SJSA1 (cell line): ENCODE results near the gene VPS29. TPM values are rescaled to one million over a fixed set of nuclear protein-coding genes. Genes with fewer than 3 reads are reported as not detected.
A peak's percentile ranks its signal among the peaks of the same experiment; 100 is the strongest.
"Not testable (repeated sequence)": the region's sequence is repeated elsewhere in the genome, so short reads cannot be mapped to it uniquely, and the experiment has no call there.

Experiments
- DNase-seq, 2 experiments: peaks; one replicate each; pipeline ENCODE4 v3.0.0-alpha.2; 2015 to 2020; ENCODE audit warnings: low spot score in 2 of 2, low read depth in 1 of 2
- H3K27ac ChIP-seq: fragments of 250-450 bp; sonication (Bioruptor Pico); 2 replicates; pipeline ENCODE4 v1.5.1; 2020; ENCODE audit warnings: mild to moderate bottlenecking, moderate library complexity
- H3K27me3 ChIP-seq: fragments of 250-450 bp; sonication (Bioruptor Pico); replicated peaks from 2 replicates; pipeline ENCODE4 v1.5.1; 2020; ENCODE audit warnings: mild to moderate bottlenecking, moderate library complexity
- H3K36me3 ChIP-seq: fragments of 250-450 bp; sonication (Bioruptor Pico); 2 replicates; pipeline ENCODE4 v1.5.1; 2020; ENCODE audit warnings: mild to moderate bottlenecking
- H3K4me1 ChIP-seq: fragments of 250-450 bp; sonication (Bioruptor Pico); replicated peaks from 2 replicates; pipeline ENCODE4 v1.6.1; 2021; ENCODE audit warnings: mild to moderate bottlenecking
- H3K4me3 ChIP-seq: fragments of 250-450 bp; sonication (Bioruptor Pico); 2 replicates; pipeline ENCODE4 v1.5.1; 2020; ENCODE audit warnings: mild to moderate bottlenecking
- H3K9me3 ChIP-seq: fragments of 250-450 bp; sonication (Bioruptor Pico); replicated peaks from 2 replicates; pipeline ENCODE4 v1.5.1; 2020; ENCODE audit warnings: mild to moderate bottlenecking
- total RNA-seq: library from RNA; depleted of rRNA; stranded (reverse); fragments of >200 nt; shearing (Covaris generic); gene quantifications from 2 replicates; pipeline ENCODE4 v1.2.3, GENCODE V29; 2014

Gene VPS29
- total RNA-seq, 1 experiment from 2014 or later, result 88.2 TPM

- Histone ChIP-seq H3K4me1 (no peaks in the 10 kb centered on the region), H3K36me3 (no peaks in the 10 kb centered on the region), H3K9me3 (0 out of 2 replicates have a peak, but pooled peaks cover 2% of the 10 kb centered on the region), H3K27ac (no peak overlapping the region), H3K4me3 (no peak overlapping the region), H3K27me3 (no peaks in the 10 kb centered on the region)
- DNase-seq, result no peak
These were observed 6.2 kb upstream of the VPS29 start for GRCh38 chr12:110508071-110508586.

- no peak overlapping the region for H3K27ac ChIP-seq
- H3K4me3 ChIP-seq, result no peak overlapping the region
- H3K27me3 ChIP-seq, result no peaks in the 10 kb centered on the region
- H3K4me1 ChIP-seq, result peaks cover 11% of the 10 kb centered on the region
- no peak for DNase-seq
- no peaks in the 10 kb centered on the region for H3K9me3 ChIP-seq
- H3K36me3 ChIP-seq, result peaks cover 5% of the 10 kb centered on the region
These were observed 3.4 kb upstream of the VPS29 start for GRCh38 chr12:110505332-110505731.

GRCh38 chr12:110503432-110503831 is 1.5 kb upstream of the VPS29 start:
- no peak overlapping the region for H3K27ac ChIP-seq
- no peak overlapping the region for H3K4me3 ChIP-seq
- H3K4me1 ChIP-seq, result peaks cover 18% of the 10 kb centered on the region
- no peak for DNase-seq
- H3K27me3 ChIP-seq, result no peaks in the 10 kb centered on the region
- peaks cover 17% of the 10 kb centered on the region for H3K36me3 ChIP-seq
- no peaks in the 10 kb centered on the region for H3K9me3 ChIP-seq

- peak overlapping the region; percentile 75 for H3K4me3 ChIP-seq
- no peaks in the 10 kb centered on the region for H3K27me3 ChIP-seq
- DNase-seq, result peak in 1 of 2 experiments; percentile 56
- no peaks in the 10 kb centered on the region for H3K9me3 ChIP-seq
- peaks cover 25% of the 10 kb centered on the region for H3K36me3 ChIP-seq
- H3K4me1 ChIP-seq, result peaks cover 18% of the 10 kb centered on the region
- H3K27ac ChIP-seq, result peak overlapping the region; percentile 60
These were observed 536 bp downstream of the VPS29 start for GRCh38 chr12:110501399-110501751.

DNA sequence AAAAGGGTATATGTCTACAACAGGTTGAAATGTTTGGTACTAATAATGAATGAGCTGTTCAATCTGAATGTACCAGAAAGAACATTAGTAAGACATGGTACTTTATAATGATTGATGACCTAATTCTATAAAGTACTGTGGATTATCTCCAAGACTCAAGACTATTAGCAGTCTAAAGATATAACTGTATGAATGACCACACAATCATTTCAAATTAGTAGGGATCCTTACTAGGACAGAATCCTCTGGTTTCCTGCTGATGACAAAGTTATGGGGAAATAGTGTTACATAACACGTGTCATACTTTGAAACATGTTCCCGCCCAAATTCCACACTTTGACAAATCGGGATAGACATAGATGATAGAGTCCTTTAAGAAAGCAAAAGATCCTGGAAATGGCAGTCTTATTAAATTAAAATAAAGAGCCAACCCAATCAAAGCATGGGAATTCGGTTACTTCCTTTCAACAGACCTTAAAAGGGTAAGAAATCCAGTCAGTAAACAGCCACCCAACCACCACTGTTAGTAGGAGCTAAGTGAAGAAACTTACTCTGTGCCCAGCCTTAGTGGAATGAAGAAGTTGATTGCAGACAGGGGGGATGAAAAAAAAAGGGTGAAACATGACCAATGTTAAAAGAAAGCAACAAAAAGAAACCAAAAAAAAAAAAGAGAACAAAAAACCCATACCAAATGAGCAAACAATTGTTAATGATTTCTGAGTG is 2.8 kb downstream of the VPS29 start:
- Histone ChIP-seq H3K4me1 (peaks cover 18% of the 10 kb centered on the region), H3K9me3 (no peaks in the 10 kb centered on the region), H3K36me3 (peaks cover 47% of the 10 kb centered on the region), H3K4me3 (no peak overlapping the region), H3K27ac (no peak overlapping the region), H3K27me3 (no peaks in the 10 kb centered on the region)
- DNase-seq, result peak in 1 of 2 experiments; percentile 9

- H3K4me1 ChIP-seq, result no peaks in the 10 kb centered on the region
- no peak overlapping the region for H3K27ac ChIP-seq
- no peak for DNase-seq
- no peaks in the 10 kb centered on the region for H3K9me3 ChIP-seq
- H3K27me3 ChIP-seq, result no peaks in the 10 kb centered on the region
- H3K4me3 ChIP-seq, result no peak overlapping the region
- peaks cover 5% of the 10 kb centered on the region; the same call in 1 of the 2 replicates for H3K36me3 ChIP-seq
These were observed 26.5 kb downstream of the VPS29 start for GRCh38 chr12:110475426-110475825.

GRCh38 chr12:110468214-110469048 is 33.5 kb downstream of the VPS29 start, which contains the start of the genes FAM216A and GPN3:
FAM216A (plus strand) TSS chr12:110468845; CDS start chr12:110468876, 31 bp downstream.
GPN3 (minus strand) TSS chr12:110468257; CDS start chr12:110468203, 54 bp downstream.
- DNase-seq, result peak; percentile 97
- no peaks in the 10 kb centered on the region for H3K9me3 ChIP-seq
- peak within 1 kb of the TSS; percentile 73 for H3K27ac ChIP-seq
- peak within 1 kb of the TSS; percentile 65 for H3K4me3 ChIP-seq
- H3K4me1 ChIP-seq, result peaks cover 15% of the 10 kb centered on the region; the same call in 1 of the 2 replicates
- H3K27me3 ChIP-seq, result no peaks in the 10 kb centered on the region
- H3K36me3 ChIP-seq, result peaks cover 17% of the 10 kb centered on the region

- peak overlapping the region; percentile 65 for H3K4me3 ChIP-seq
- H3K4me1 ChIP-seq, result peaks cover 15% of the 10 kb centered on the region; the same call in 1 of the 2 replicates
- H3K9me3 ChIP-seq, result no peaks in the 10 kb centered on the region
- no peaks in the 10 kb centered on the region for H3K27me3 ChIP-seq
- no peak for DNase-seq
- H3K27ac ChIP-seq, result peak overlapping the region; percentile 17; the same call in 1 of the 2 replicates
- peaks cover 15% of the 10 kb centered on the region for H3K36me3 ChIP-seq
These were observed 34.1 kb downstream of the VPS29 start for GRCh38 chr12:110467847-110468213.

DNA sequence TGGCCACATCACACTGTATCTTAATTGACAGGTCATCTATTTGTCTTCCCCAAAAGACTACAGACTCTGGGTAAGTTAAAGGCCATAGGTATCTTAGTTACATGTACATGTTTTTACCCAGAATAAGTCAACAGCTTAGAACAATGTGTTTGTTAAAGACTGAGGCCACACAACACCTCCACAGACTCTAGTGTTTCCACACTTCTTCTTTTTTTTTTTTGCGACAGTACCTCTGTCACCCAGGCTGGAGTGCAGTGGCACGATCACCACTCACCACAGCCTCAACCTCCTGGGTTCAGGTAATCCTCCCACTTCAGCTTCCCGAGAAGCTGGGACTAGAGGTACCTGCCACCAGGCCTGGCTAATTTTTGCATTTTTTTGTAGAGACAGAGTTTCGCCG is 35.1 kb downstream of the VPS29 start:
- no peak for DNase-seq
- no peak overlapping the region for H3K27ac ChIP-seq
- peaks cover 16% of the 10 kb centered on the region for H3K36me3 ChIP-seq
- no peaks in the 10 kb centered on the region for H3K9me3 ChIP-seq
- no peak overlapping the region; the same call in 1 of the 2 replicates for H3K4me3 ChIP-seq
- H3K27me3 ChIP-seq, result no peaks in the 10 kb centered on the region
- peaks cover 15% of the 10 kb centered on the region; the same call in 1 of the 2 replicates for H3K4me1 ChIP-seq

- DNase-seq, H3K9me3 ChIP-seq, H3K27ac ChIP-seq, H3K4me3 ChIP-seq, H3K27me3 ChIP-seq: not testable (repeated sequence)
- Histone ChIP-seq H3K36me3 (peaks cover 19% of the 10 kb centered on the region), H3K4me1 (peaks cover 15% of the 10 kb centered on the region; the same call in 1 of the 2 replicates)
These were observed 36.1 kb downstream of the VPS29 start for GRCh38 chr12:110465765-110466164.

GRCh38 chr12:110465024-110465423 is 36.9 kb downstream of the VPS29 start:
- Histone ChIP-seq H3K4me3 (no peak overlapping the region), H3K9me3 (no peaks in the 10 kb centered on the region)
- DNase-seq, result no peak

GRCh38 chr12:110461189-110461588 is 40.7 kb downstream of the VPS29 start:
- peaks cover 30% of the 10 kb centered on the region for H3K36me3 ChIP-seq
- not testable (repeated sequence) for H3K27me3 ChIP-seq, DNase-seq, H3K9me3 ChIP-seq, H3K4me1 ChIP-seq, H3K27ac ChIP-seq, H3K4me3 ChIP-seq

More at GRCh38 chr12:110465024-110465423, 36.9 kb downstream of the VPS29 start:
- peaks cover 15% of the 10 kb centered on the region; the same call in 1 of the 2 replicates for H3K4me1 ChIP-seq
- H3K27me3 ChIP-seq, result no peaks in the 10 kb centered on the region
- H3K36me3 ChIP-seq, result peaks cover 24% of the 10 kb centered on the region
- no peak overlapping the region for H3K27ac ChIP-seq

- H3K27me3 ChIP-seq, result no peaks in the 10 kb centered on the region
- no peak overlapping the region for H3K4me3 ChIP-seq
- no peak overlapping the region for H3K27ac ChIP-seq
- DNase-seq, result no peak
- peaks cover 26% of the 10 kb centered on the region for H3K36me3 ChIP-seq
- H3K9me3 ChIP-seq, result no peaks in the 10 kb centered on the region
- no peaks in the 10 kb centered on the region for H3K4me1 ChIP-seq
These were observed 43.2 kb downstream of the VPS29 start for GRCh38 chr12:110458756-110459155.
